GM12878 (cell line): ENCODE results near the gene TMEM209. TPM values are rescaled to one million over a fixed set of nuclear protein-coding genes. Genes with fewer than 3 reads are reported as not detected.

Experiments used
- ATAC-seq: fragments of 200-7000 bp; cut with Tn5 transposase; 3 replicates; pipeline ENCODE4 v1.9.1; 2020; ENCODE audit warnings: mild to moderate bottlenecking, moderate library complexity
- BruUV-seq: library from RNA; stranded (reverse); fragments of 400-500 nt; replicated peaks from 2 replicates; lab custom pipeline; 2021; lab: Mats Ljungman, UMichigan
- CTCF ChIA-PET: fragments of 300-600 bp; sonication (Branson Sonifier 250); formaldehyde crosslinking; extraction: SDS; loops from one replicate; lab custom pipeline; 2021; ENCODE audit warnings: inconsistent platforms; lab: Yijun Ruan, JAX
- POLR2A ChIA-PET: fragments of 350-600 bp; formaldehyde crosslinking; extraction: SDS; loops from one replicate; lab custom pipeline; 2021; ENCODE audit warnings: inconsistent platforms; lab: Charles Lee
- RAD21 ChIA-PET: fragments of 300-600 bp; sonication (Branson Sonifier 250); formaldehyde crosslinking; loops from one replicate; lab custom pipeline; 2023; ENCODE audit warnings: antibody characterized with exemption; ENCODE audit not compliant: unreplicated experiment; lab: Charles Lee
- SMC1A ChIA-PET: fragments of 300-600 bp; sonication (Branson Sonifier 250); formaldehyde crosslinking; loops from one replicate; lab custom pipeline; 2023; ENCODE audit not compliant: unreplicated experiment, uncharacterized antibody; lab: Charles Lee
- DNase-seq: peaks from one replicate; pipeline ENCODE4 v3.0.0-alpha.2; 2011; ENCODE audit warnings: low read depth, low spot score
- FAIRE-seq: peaks from 3 replicates; lab custom pipeline; 2011; peaks lifted over from hg19 to GRCh38; lab: Jason Lieb, UNC
- H2AFZ ChIP-seq: 2 replicates; pipeline ENCODE4 v1.6.0; 2011; ENCODE audit warnings: low read depth, low read length, control low read depth; ENCODE audit not compliant: control insufficient read depth
- H3K27ac ChIP-seq: 2 replicates; pipeline ENCODE4 v1.5.1; 2011; ENCODE audit warnings: control low read depth; ENCODE audit not compliant: control insufficient read depth, insufficient read depth
- H3K27me3 ChIP-seq, 2 experiments: replicated peaks in 1 of 2; 2 replicates each; pipeline versions ENCODE4 v1.6.0 to v1.6.1; 2011; ENCODE audit warnings: low read length in 1 of 2; ENCODE audit not compliant: control insufficient read depth in 2 of 2, insufficient read depth in 2 of 2
- H3K36me3 ChIP-seq, 2 experiments: 2 replicates each; pipeline ENCODE4 v1.5.1; 2011; ENCODE audit warnings: low read length in 1 of 2; ENCODE audit not compliant: control insufficient read depth in 2 of 2, insufficient read depth in 2 of 2
- H3K4me1 ChIP-seq: 2 replicates; pipeline ENCODE4 v1.6.1; 2011; ENCODE audit warnings: mild to moderate bottlenecking, low read length, moderate library complexity, mixed read lengths; ENCODE audit not compliant: control insufficient read depth, insufficient read depth
- H3K4me2 ChIP-seq: 2 replicates; pipeline ENCODE4 v1.6.0; 2011; ENCODE audit warnings: control low read depth; ENCODE audit not compliant: control insufficient read depth, insufficient read depth
- H3K4me3 ChIP-seq: fragments of 200-600 bp; sonication (generic); 2 replicates; pipeline ENCODE4 v1.5.1; 2016
- H3K79me2 ChIP-seq: 2 replicates; pipeline ENCODE4 v1.6.0; 2011; ENCODE audit warnings: low read length; ENCODE audit not compliant: control insufficient read depth, insufficient read depth
- H3K9ac ChIP-seq: 2 replicates; pipeline ENCODE4 v1.8.0; 2011; ENCODE audit warnings: low read length, control low read depth, mixed read lengths; ENCODE audit not compliant: control insufficient read depth, insufficient read depth
- H3K9me3 ChIP-seq: replicated peaks from 3 replicates; pipeline ENCODE4 v1.5.1; 2011; ENCODE audit warnings: mild to moderate bottlenecking, low read length; ENCODE audit not compliant: control insufficient read depth, insufficient read depth
- H4K20me1 ChIP-seq: 2 replicates; pipeline ENCODE4 v1.6.0; 2011; ENCODE audit not compliant: control insufficient read depth, insufficient read depth
- ETV6 ChIP-seq, 2 experiments: fragments of 450-650 bp in 1 of 2; IDR thresholded peaks in 1 of 2; conservative IDR thresholded peaks in 1 of 2; 2 replicates each; pipeline ENCODE4 v1.6.1; 2014; ENCODE audit warnings: antibody characterized with exemption in 1 of 2, borderline replicate concordance in 1 of 2, low read depth in 1 of 2, mild to moderate bottlenecking in 1 of 2, moderate library complexity in 1 of 2
- HCFC1 ChIP-seq: fragments of 150-350 bp; IDR thresholded peaks from 2 replicates; pipeline ENCODE4 v1.6.1; 2014; ENCODE audit warnings: low read length
- PML ChIP-seq: IDR thresholded peaks from 2 replicates; pipeline ENCODE4 v1.6.1; 2012; ENCODE audit warnings: low read length, inconsistent platforms
- POLR2A ChIP-seq: IDR thresholded peaks from 2 replicates; pipeline ENCODE4 v1.6.1; 2011; ENCODE audit warnings: low read depth, mild to moderate bottlenecking, low read length
- RFX5 ChIP-seq: IDR thresholded peaks from 2 replicates; pipeline ENCODE4 v1.6.1; 2011; ENCODE audit warnings: low read depth, low read length, improper control_type of control experiment
- ZZZ3 ChIP-seq: IDR thresholded peaks from 2 replicates; pipeline ENCODE4 v1.6.1; 2011; ENCODE audit warnings: low read depth; ENCODE audit not compliant: control insufficient read depth, insufficient read length
- WGBS: methylation state at CpG from one replicate; pipeline ENCODE4 v1.1.6; 2016; ENCODE audit warnings: low lambda C conversion rate; ENCODE audit not compliant: insufficient replicate concordance, insufficient coverage; ENCODE audit errors: missing lambda C conversion rate; 5-methylcytosine and 5-hydroxymethylcytosine counted together
- in situ Hi-C: fragments of 300-500 bp; cut with MboI; formaldehyde crosslinking; loops from 9 replicates; pipeline ENCODE4 v1.14.3; 2018; ENCODE audit warnings: mixed read lengths
- intact Hi-C: fragments of 100-400 bp; cut with micrococcal nuclease; formaldehyde crosslinking; loops from one replicate; pipeline ENCODE4 v1.14.2; 2022; ENCODE audit not compliant: unreplicated experiment
- polyA plus RNA-seq, 11 experiments: library from polyadenylated mRNA; depleted of rRNA in 4 of 11; unstranded in 6 of 11; stranded (reverse) in 5 of 11; fragments of >200 nt; fragmentation: Nextera tagmentation in 4 of 11; fragmentation: Illumina TruSeq in 1 of 11; extraction: Ambion mirVana in 4 of 11; extraction: Trizol in 1 of 11; gene quantifications; 1 replicate in 1 of 11; 2 replicates in 10 of 11; pipeline versions ENCODE4 v1.2.1 to v1.2.3, GENCODE V29; 2011 to 2016; ENCODE audit warnings: inconsistent platforms in 2 of 11, missing spikeins in 2 of 11, low read depth in 1 of 11
- total RNA-seq, 4 experiments: library from RNA; depleted of rRNA in 3 of 4; stranded (reverse); fragments of >200 nt in 3 of 4; fragmentation: Illumina TruSeq in 1 of 4; extraction: Trizol in 1 of 4; gene quantifications; 2 replicates each; pipeline versions ENCODE4 v1.2.1 to v1.2.3, GENCODE V29; 2013 to 2021
- TF ChIP-seq, protein P1 (sequence below): fragments of 450-650 bp; formaldehyde crosslinking; IDR thresholded peaks from 2 replicates; pipeline ENCODE4 v1.5.0; 2022; ENCODE audit warnings: mild to moderate bottlenecking, missing genetic modification characterization
- TF ChIP-seq, protein P2 (sequence below): fragments of 450-650 bp; IDR thresholded peaks from 2 replicates; pipeline ENCODE4 v1.6.1; 2014; ENCODE audit warnings: mild to moderate bottlenecking
- TF ChIP-seq, protein P3 (sequence below): fragments of 450-650 bp; IDR thresholded peaks from 2 replicates; pipeline ENCODE4 v1.6.1; 2016; ENCODE audit warnings: mild to moderate bottlenecking, moderate library complexity, borderline replicate concordance
- TF ChIP-seq, protein P4 (sequence below): IDR thresholded peaks from 2 replicates; pipeline ENCODE4 v1.6.1; 2011; ENCODE audit warnings: low read depth, mild to moderate bottlenecking, low read length, moderate library complexity, borderline replicate concordance; ENCODE audit errors: extremely low read depth
- TF ChIP-seq, protein P5 (sequence below): fragments of 450-650 bp; IDR thresholded peaks from 2 replicates; pipeline ENCODE4 v1.6.1; 2016; ENCODE audit warnings: mild to moderate bottlenecking

Gene TMEM209
- total and polyA plus RNA-seq, 10 of the 15 experiments (the other 5 are each of a cell fraction or from before 2014, with no cell fraction given): 22.1 to 41.2 (median 35.1) TPM

DNA sequence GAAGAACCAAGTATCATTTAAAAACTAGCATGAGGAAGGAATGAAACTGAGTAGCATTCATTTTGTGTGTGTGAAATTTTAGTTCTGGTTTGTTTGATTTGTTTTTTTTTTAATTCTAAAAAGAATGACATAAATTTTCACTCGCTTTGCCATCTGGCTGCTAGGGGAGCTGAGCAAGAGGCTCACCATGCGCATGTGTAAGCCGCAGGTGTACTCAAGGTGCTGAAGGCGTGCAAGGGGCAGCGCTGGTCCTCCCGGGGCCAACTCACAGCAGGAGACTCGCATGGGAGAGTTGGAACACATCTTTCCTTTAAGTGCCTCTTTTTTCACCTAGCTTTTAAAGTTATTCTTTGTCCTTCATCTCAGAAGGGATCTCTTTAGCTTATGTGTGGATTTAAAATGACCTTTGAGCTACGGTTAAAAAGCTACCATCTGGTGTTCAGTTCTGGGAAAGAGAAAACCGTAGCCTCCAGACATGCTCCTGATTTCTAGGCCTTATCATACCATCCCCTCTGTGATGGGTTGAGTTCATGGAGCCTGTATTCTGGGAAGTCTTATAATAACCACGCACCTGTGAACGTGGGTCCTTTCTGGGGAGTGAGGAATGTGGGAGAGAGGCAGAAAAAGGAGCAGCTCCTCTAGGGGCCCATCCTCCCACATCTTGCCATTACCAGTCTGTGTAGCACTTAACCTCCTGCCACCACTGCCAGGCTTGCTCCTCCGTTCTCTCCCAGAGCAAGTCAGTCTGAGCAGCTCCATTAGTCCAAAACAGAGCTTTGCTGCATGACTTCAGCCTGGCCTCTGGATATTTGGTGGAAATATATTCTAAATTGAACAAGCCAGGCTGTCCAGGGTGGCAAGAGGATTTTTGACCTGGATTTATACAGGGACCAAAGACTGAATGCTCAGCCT, 73.0 kb downstream of the TMEM209 start:
- Histone ChIP-seq H3K27me3 (no peaks in the 10 kb centered on the region), H3K9me3 (no peaks in the 10 kb centered on the region), H2AFZ (no peak overlapping the region), H3K79me2 (no peaks in the 10 kb centered on the region), H3K36me3 (peaks cover 0 to 12% of the 10 kb centered on the region in 2 experiments; a peak in 3 of 4 replicates), H3K4me2 (no peak overlapping the region), H3K4me1 (no peaks in the 10 kb centered on the region), H3K27ac (no peak overlapping the region), H4K20me1 (no peaks in the 10 kb centered on the region), H3K9ac (no peak overlapping the region), H3K4me3 (no peak overlapping the region)
- POLR2A ChIA-PET: no interaction called here
- in situ Hi-C loops (no loop called here), intact Hi-C loops (no loop called here)
- ATAC-seq: no peak
- SMC1A ChIA-PET: interaction anchor here (0.5 to 1.4 kb wide), 3 partner anchors 36 to 60 kb away, joined by 3 to 4 read pairs (median 3); no protein-coding TSS in a partner anchor
- CTCF ChIA-PET: interaction anchor here (1.0 to 1.4 kb wide), 3 partner anchors 11 to 60 kb away, joined by 3 to 6 read pairs (median 3); no protein-coding TSS in a partner anchor
- no peak for FAIRE-seq
- no TSS peak for BruUV-seq
- over 99% methylated on average over 12 of the region's 12 CpGs for WGBS
- no peak for DNase-seq
- RAD21 ChIA-PET: no interaction called here
- no peak for TF ChIP-seq RFX5
- TF ChIP-seq, protein P1, sequence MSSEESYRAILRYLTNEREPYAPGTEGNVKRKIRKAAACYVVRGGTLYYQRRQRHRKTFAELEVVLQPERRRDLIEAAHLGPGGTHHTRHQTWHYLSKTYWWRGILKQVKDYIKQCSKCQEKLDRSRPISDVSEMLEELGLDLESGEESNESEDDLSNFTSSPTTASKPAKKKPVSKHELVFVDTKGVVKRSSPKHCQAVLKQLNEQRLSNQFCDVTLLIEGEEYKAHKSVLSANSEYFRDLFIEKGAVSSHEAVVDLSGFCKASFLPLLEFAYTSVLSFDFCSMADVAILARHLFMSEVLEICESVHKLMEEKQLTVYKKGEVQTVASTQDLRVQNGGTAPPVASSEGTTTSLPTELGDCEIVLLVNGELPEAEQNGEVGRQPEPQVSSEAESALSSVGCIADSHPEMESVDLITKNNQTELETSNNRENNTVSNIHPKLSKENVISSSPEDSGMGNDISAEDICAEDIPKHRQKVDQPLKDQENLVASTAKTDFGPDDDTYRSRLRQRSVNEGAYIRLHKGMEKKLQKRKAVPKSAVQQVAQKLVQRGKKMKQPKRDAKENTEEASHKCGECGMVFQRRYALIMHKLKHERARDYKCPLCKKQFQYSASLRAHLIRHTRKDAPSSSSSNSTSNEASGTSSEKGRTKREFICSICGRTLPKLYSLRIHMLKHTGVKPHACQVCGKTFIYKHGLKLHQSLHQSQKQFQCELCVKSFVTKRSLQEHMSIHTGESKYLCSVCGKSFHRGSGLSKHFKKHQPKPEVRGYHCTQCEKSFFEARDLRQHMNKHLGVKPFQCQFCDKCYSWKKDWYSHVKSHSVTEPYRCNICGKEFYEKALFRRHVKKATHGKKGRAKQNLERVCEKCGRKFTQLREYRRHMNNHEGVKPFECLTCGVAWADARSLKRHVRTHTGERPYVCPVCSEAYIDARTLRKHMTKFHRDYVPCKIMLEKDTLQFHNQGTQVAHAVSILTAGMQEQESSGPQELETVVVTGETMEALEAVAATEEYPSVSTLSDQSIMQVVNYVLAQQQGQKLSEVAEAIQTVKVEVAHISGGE (CRISPR knock-in tag): no peak
- TF ChIP-seq ZZZ3: no peak
- TF ChIP-seq, protein P2, sequence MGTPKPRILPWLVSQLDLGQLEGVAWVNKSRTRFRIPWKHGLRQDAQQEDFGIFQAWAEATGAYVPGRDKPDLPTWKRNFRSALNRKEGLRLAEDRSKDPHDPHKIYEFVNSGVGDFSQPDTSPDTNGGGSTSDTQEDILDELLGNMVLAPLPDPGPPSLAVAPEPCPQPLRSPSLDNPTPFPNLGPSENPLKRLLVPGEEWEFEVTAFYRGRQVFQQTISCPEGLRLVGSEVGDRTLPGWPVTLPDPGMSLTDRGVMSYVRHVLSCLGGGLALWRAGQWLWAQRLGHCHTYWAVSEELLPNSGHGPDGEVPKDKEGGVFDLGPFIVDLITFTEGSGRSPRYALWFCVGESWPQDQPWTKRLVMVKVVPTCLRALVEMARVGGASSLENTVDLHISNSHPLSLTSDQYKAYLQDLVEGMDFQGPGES: no peak
- no peak for TF ChIP-seq HCFC1
- TF ChIP-seq, protein P3, sequence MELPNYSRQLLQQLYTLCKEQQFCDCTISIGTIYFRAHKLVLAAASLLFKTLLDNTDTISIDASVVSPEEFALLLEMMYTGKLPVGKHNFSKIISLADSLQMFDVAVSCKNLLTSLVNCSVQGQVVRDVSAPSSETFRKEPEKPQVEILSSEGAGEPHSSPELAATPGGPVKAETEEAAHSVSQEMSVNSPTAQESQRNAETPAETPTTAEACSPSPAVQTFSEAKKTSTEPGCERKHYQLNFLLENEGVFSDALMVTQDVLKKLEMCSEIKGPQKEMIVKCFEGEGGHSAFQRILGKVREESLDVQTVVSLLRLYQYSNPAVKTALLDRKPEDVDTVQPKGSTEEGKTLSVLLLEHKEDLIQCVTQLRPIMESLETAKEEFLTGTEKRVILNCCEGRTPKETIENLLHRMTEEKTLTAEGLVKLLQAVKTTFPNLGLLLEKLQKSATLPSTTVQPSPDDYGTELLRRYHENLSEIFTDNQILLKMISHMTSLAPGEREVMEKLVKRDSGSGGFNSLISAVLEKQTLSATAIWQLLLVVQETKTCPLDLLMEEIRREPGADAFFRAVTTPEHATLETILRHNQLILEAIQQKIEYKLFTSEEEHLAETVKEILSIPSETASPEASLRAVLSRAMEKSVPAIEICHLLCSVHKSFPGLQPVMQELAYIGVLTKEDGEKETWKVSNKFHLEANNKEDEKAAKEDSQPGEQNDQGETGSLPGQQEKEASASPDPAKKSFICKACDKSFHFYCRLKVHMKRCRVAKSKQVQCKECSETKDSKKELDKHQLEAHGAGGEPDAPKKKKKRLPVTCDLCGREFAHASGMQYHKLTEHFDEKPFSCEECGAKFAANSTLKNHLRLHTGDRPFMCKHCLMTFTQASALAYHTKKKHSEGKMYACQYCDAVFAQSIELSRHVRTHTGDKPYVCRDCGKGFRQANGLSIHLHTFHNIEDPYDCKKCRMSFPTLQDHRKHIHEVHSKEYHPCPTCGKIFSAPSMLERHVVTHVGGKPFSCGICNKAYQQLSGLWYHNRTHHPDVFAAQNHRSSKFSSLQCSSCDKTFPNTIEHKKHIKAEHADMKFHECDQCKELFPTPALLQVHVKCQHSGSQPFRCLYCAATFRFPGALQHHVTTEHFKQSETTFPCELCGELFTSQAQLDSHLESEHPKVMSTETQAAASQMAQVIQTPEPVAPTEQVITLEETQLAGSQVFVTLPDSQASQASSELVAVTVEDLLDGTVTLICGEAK: no peak
- TF ChIP-seq, protein P4, sequence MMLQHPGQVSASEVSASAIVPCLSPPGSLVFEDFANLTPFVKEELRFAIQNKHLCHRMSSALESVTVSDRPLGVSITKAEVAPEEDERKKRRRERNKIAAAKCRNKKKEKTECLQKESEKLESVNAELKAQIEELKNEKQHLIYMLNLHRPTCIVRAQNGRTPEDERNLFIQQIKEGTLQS: no peak
- no peak for TF ChIP-seq POLR2A
- TF ChIP-seq, protein P5, sequence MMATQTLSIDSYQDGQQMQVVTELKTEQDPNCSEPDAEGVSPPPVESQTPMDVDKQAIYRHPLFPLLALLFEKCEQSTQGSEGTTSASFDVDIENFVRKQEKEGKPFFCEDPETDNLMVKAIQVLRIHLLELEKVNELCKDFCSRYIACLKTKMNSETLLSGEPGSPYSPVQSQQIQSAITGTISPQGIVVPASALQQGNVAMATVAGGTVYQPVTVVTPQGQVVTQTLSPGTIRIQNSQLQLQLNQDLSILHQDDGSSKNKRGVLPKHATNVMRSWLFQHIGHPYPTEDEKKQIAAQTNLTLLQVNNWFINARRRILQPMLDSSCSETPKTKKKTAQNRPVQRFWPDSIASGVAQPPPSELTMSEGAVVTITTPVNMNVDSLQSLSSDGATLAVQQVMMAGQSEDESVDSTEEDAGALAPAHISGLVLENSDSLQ: no peak
- no peak for TF ChIP-seq PML
- no peak for TF ChIP-seq ETV6 (conservative IDR thresholded peaks at IDR 0.05 in 1 of 2, IDR thresholded peaks at IDR 0.05 in 1 of 2; ENCODE audit: borderline replicate concordance in 1 of 2, low read depth in 1 of 2)
